ENCODE data around the gene CDH23.

GRCh38 chr10:71819441-71819861, 422.7 kb downstream of the CDH23 start:
- no peak for TF ChIP-seq CTCF (conservative IDR thresholded peaks at IDR 0.05; ENCODE audit: low read depth, low read length)
- no peak for TF ChIP-seq EZH2phosphoT487 (IDR thresholded peaks at IDR 0.05; ENCODE audit: borderline replicate concordance, low read length)
- TF ChIP-seq EZH2 (IDR thresholded peaks at IDR 0.05; ENCODE audit: low read length, unreplicated experiment) = no peak
